ENCODE measurements around the gene MED15. TPM values are rescaled to one million over a fixed set of nuclear protein-coding genes. Genes with fewer than 3 reads are reported as not detected.

Gene MED15
- total RNA-seq, result 105 to 111 TPM (median 110 TPM) in 3 replicates
- long read RNA-seq, transcript MED15-201 (18 exons, 3,351 nt), result minor isoform, 28 of 177 reads
- long read RNA-seq, transcript MED15-222 (9 exons, 2,733 nt), result minor isoform, 5 of 177 reads
- long read RNA-seq, transcript MED15-202 (17 exons, 3,252 nt), result major isoform, 55 of 177 reads
- long read RNA-seq, partial matches to known transcripts, result 24 of 177 reads
- long read RNA-seq, other reads (novel, unspliced or antisense), result 58 of 177 reads

DNA sequence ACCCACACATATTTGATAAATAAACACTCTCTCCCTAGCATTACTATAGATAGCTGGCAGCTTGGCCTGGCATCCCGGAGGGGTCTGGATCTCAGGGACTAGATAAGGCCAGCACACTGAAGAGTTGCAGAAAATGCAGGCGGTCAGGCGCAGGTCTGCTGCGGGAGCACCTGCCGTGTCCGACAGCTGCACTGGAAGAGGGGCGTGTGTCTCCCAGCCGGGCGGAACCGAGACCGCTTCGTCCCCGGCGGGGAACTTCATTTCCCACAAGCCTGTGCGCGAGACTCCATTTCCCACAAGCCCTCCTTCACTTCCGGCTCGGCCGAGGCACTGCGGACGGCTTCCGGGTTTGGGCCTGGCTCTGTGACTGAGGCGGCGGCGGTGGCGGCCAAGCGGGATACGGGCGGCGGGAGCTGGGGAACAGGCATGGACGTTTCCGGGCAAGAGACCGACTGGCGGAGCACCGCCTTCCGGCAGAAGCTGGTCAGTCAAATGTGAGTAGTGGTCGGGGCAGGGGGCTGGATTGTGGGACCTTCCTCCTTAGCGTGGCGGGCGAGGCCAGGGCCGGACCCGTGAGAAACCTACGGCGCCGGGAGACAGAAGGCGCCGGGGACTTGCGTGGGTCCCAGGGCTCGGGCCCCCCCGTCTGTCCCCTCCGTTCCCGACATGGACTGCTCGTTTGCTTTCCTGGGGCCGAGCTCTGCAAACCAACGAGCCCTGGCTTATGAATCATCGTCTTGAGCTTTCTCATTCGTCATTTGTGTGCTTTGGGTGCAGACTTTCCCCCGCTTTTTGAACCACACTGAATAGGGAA, at the start of gene MED15:
Gene MED15 (plus strand): TSS at position 358 of the 814 bp plus-strand sequence. CDS start 69 bp downstream, at position 427.
- H3K36me3 Mint-ChIP-seq (ENCODE audit: low read depth), result peaks cover 4% of the 10 kb centered on the region
- TF ChIP-seq, protein P1, sequence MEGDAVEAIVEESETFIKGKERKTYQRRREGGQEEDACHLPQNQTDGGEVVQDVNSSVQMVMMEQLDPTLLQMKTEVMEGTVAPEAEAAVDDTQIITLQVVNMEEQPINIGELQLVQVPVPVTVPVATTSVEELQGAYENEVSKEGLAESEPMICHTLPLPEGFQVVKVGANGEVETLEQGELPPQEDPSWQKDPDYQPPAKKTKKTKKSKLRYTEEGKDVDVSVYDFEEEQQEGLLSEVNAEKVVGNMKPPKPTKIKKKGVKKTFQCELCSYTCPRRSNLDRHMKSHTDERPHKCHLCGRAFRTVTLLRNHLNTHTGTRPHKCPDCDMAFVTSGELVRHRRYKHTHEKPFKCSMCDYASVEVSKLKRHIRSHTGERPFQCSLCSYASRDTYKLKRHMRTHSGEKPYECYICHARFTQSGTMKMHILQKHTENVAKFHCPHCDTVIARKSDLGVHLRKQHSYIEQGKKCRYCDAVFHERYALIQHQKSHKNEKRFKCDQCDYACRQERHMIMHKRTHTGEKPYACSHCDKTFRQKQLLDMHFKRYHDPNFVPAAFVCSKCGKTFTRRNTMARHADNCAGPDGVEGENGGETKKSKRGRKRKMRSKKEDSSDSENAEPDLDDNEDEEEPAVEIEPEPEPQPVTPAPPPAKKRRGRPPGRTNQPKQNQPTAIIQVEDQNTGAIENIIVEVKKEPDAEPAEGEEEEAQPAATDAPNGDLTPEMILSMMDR (IDR thresholded peaks at IDR 0.05), result no peak
- H3K4me3 Mint-ChIP-seq (ENCODE audit: unreplicated experiment), result peak within 1 kb of the TSS; percentile 98
- H3K27me3 Mint-ChIP-seq (ENCODE audit: low read depth), result no peaks in the 10 kb centered on the region
- DNase-seq (ENCODE audit: low spot score), result peak; percentile 95
- no peaks in the 10 kb centered on the region for H3K9me3 Mint-ChIP-seq (ENCODE audit: low read depth)
- H3K4me1 Mint-ChIP-seq (ENCODE audit: low read depth), result peaks cover 63% of the 10 kb centered on the region
- H3K27ac Mint-ChIP-seq (ENCODE audit: unreplicated experiment), result peak within 1 kb of the TSS; percentile 99

DNA sequence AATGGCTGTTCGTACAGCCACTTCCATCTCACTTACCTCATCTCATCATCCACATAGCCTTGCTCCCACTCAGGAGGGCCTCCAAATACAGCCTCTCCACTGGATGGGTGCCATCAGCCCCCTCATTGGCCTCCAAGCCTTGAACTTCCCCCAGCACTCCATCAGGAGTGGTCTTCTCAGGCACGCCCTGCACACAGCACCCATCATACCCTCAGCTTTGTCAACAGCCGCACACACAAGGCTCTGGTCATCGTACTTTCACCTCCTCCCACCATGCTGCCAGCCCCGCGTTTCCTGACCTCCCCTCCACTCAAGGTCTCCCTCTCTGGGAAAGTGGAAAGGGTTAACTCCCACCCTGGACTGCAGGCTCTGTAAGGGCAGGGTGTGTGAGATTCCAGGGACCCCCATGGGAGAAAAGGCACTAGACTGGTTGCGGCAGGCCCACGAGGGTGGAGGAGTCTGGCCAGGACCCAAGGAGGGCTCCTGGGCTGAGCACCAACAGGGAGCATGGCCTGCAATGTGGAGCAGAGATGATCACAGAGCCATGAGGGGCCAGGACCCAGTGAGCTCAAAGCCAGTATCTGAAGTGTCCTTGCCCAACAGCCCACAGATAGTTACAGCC, 48.8 kb upstream of the MED15 start:
- peaks cover 30% of the 10 kb centered on the region for H3K4me1 Mint-ChIP-seq (ENCODE audit: low read depth)
- DNase-seq (ENCODE audit: low spot score), result peak; percentile 63
- H3K27me3 Mint-ChIP-seq (ENCODE audit: low read depth), result no peaks in the 10 kb centered on the region
- no peaks in the 10 kb centered on the region for H3K9me3 Mint-ChIP-seq (ENCODE audit: low read depth)
- peaks cover 18% of the 10 kb centered on the region for H3K36me3 Mint-ChIP-seq (ENCODE audit: low read depth)
- TF ChIP-seq, protein P1 (IDR thresholded peaks at IDR 0.05), result no peak
- no peak overlapping the region for H3K4me3 Mint-ChIP-seq (ENCODE audit: unreplicated experiment)
- peak overlapping the region; percentile 36 for H3K27ac Mint-ChIP-seq (ENCODE audit: unreplicated experiment)

- Mint-ChIP-seq H3K27me3 (ENCODE audit: low read depth) (no peaks in the 10 kb centered on the region), H3K27ac (ENCODE audit: unreplicated experiment) (no peak overlapping the region), H3K4me1 (ENCODE audit: low read depth) (peaks cover 30% of the 10 kb centered on the region), H3K9me3 (ENCODE audit: low read depth) (no peaks in the 10 kb centered on the region), H3K36me3 (ENCODE audit: low read depth) (peaks cover 19% of the 10 kb centered on the region), H3K4me3 (ENCODE audit: unreplicated experiment) (no peak overlapping the region)
- TF ChIP-seq, protein P1 (IDR thresholded peaks at IDR 0.05), result no peak
- peak; percentile 42 for DNase-seq (ENCODE audit: low spot score)
Observed at GRCh38 chr22:20459152-20459542, 48.3 kb upstream of the MED15 start.

GRCh38 chr22:20459862-20460261, 47.5 kb upstream of the MED15 start:
- no peaks in the 10 kb centered on the region for H3K27me3 Mint-ChIP-seq (ENCODE audit: low read depth)
- H3K9me3 Mint-ChIP-seq (ENCODE audit: low read depth), result no peaks in the 10 kb centered on the region
- peaks cover 27% of the 10 kb centered on the region for H3K4me1 Mint-ChIP-seq (ENCODE audit: low read depth)
- peaks cover 21% of the 10 kb centered on the region for H3K36me3 Mint-ChIP-seq (ENCODE audit: low read depth)
- H3K4me3 Mint-ChIP-seq (ENCODE audit: unreplicated experiment), result no peak overlapping the region
- TF ChIP-seq, protein P1 (IDR thresholded peaks at IDR 0.05), result no peak
- DNase-seq (ENCODE audit: low spot score), result peak; percentile 64
- no peak overlapping the region for H3K27ac Mint-ChIP-seq (ENCODE audit: unreplicated experiment)
